Liver (tissue), 9 donors: ENCODE measurements around the gene SPTBN1. TPM values are rescaled to one million over a fixed set of nuclear protein-coding genes. Genes with fewer than 3 reads are reported as not detected.

Experiments used
- DNase-seq: peaks from one replicate; pipeline ENCODE4 v3.0.0-alpha.2; 2017; ENCODE audit warnings: low spot score
- H3K27ac ChIP-seq, 2 donors: one replicate each; pipeline ENCODE4 v1.7.0; 2013; ENCODE audit warnings: inconsistent platforms in 2 of 2, low read length in 2 of 2, control low read depth in 1 of 2, low read depth in 1 of 2, mild to moderate bottlenecking in 1 of 2
- H3K27me3 ChIP-seq, 4 donors: one replicate each; pipeline versions ENCODE4 v1.6.1 to v1.7.0; 2013; ENCODE audit warnings: low read length in 3 of 4, inconsistent platforms in 1 of 4, mild to moderate bottlenecking in 1 of 4, moderate library complexity in 1 of 4; ENCODE audit not compliant: control insufficient read depth in 4 of 4, insufficient read depth in 4 of 4
- H3K36me3 ChIP-seq, 4 donors: one replicate each; pipeline versions ENCODE4 v1.6.1 to v1.7.0; 2013; ENCODE audit warnings: low read length in 3 of 4, mild to moderate bottlenecking in 3 of 4, low read depth in 1 of 4, moderate library complexity in 1 of 4; ENCODE audit not compliant: control insufficient read depth in 4 of 4, insufficient read depth in 3 of 4
- H3K4me1 ChIP-seq, 4 donors: one replicate each; pipeline versions ENCODE4 v1.6.1 to v1.7.0; 2013; ENCODE audit warnings: low read length in 3 of 4, mild to moderate bottlenecking in 3 of 4, moderate library complexity in 1 of 4; ENCODE audit not compliant: control insufficient read depth in 4 of 4, insufficient read depth in 4 of 4
- H3K4me3 ChIP-seq, 3 donors: one replicate each; pipeline versions ENCODE4 v1.6.1 to v1.7.0; 2013; ENCODE audit warnings: low read length in 3 of 3, control low read depth in 1 of 3, low read depth in 1 of 3, mild to moderate bottlenecking in 1 of 3
- H3K9ac ChIP-seq, 2 donors: one replicate each; pipeline ENCODE4 v1.7.0; 2013; ENCODE audit warnings: low read length in 2 of 2, mild to moderate bottlenecking in 2 of 2, moderate library complexity in 2 of 2, control low read depth in 1 of 2, low read depth in 1 of 2
- H3K9me3 ChIP-seq, 4 donors: one replicate each; pipeline versions ENCODE4 v1.6.1 to v1.7.0; 2013; ENCODE audit warnings: low read length in 3 of 4; ENCODE audit not compliant: control insufficient read depth in 4 of 4
- ATF3 ChIP-seq: IDR thresholded peaks from 2 replicates; pipeline ENCODE4 v1.6.1; 2016; ENCODE audit warnings: antibody characterized with exemption
- CTCF ChIP-seq: fragments of 150-350 bp; IDR thresholded peaks from 2 replicates; pipeline ENCODE4 v1.5.1; 2017; ENCODE audit warnings: improper control_type of control experiment, low read depth, low read length; ENCODE audit not compliant: missing input control
- EGR1 ChIP-seq, 2 donors: IDR thresholded peaks; 2 replicates each; pipeline ENCODE4 v1.6.1; 2016 to 2018; ENCODE audit warnings: antibody characterized with exemption in 2 of 2, low read depth in 2 of 2
- FOXA1 ChIP-seq: IDR thresholded peaks from 2 replicates; pipeline ENCODE4 v1.6.1; 2016; ENCODE audit warnings: antibody characterized with exemption
- FOXA2 ChIP-seq: IDR thresholded peaks from 2 replicates; pipeline ENCODE4 v1.6.1; 2016; ENCODE audit warnings: antibody characterized with exemption
- GABPA ChIP-seq, 2 donors: IDR thresholded peaks in 1 of 2; conservative IDR thresholded peaks in 1 of 2; 2 replicates each; pipeline ENCODE4 v1.6.1; 2016; ENCODE audit warnings: antibody characterized with exemption in 2 of 2, mild to moderate bottlenecking in 1 of 2, moderate library complexity in 1 of 2
- HNF4A ChIP-seq, 2 donors: conservative IDR thresholded peaks; 2 replicates each; pipeline ENCODE4 v1.6.1; 2016; ENCODE audit warnings: antibody characterized with exemption in 2 of 2, mild to moderate bottlenecking in 2 of 2
- JUND ChIP-seq, 2 donors: IDR thresholded peaks; 2 replicates each; pipeline ENCODE4 v1.6.1; 2016; ENCODE audit warnings: antibody characterized with exemption in 2 of 2
- MAX ChIP-seq: IDR thresholded peaks from 2 replicates; pipeline ENCODE4 v1.6.1; 2016; ENCODE audit warnings: antibody characterized with exemption
- NR2F2 ChIP-seq: IDR thresholded peaks from 2 replicates; pipeline ENCODE4 v1.6.1; 2016; ENCODE audit warnings: antibody characterized with exemption
- RAD21 ChIP-seq, 2 donors: IDR thresholded peaks; 2 replicates each; pipeline ENCODE4 v1.6.1; 2016; ENCODE audit warnings: antibody characterized with exemption in 2 of 2, mild to moderate bottlenecking in 2 of 2
- REST ChIP-seq: IDR thresholded peaks from 2 replicates; pipeline ENCODE4 v1.6.1; 2016; ENCODE audit warnings: antibody characterized with exemption, mild to moderate bottlenecking
- SP1 ChIP-seq: IDR thresholded peaks from 2 replicates; pipeline ENCODE4 v1.6.1; 2018; ENCODE audit warnings: antibody characterized with exemption, mild to moderate bottlenecking
- TAF1 ChIP-seq: conservative IDR thresholded peaks from 2 replicates; pipeline ENCODE4 v1.6.1; 2016; ENCODE audit warnings: antibody characterized with exemption, mild to moderate bottlenecking
- WGBS: extraction: QIAGEN DNeasy Blood & Tissue Kit; methylation state at CpG from one replicate; pipeline ENCODE4 v1.1.7; 2013; 5-methylcytosine and 5-hydroxymethylcytosine counted together
- polyA plus RNA-seq, 2 donors: library from polyadenylated mRNA; stranded (reverse) in 1 of 2; unstranded in 1 of 2; fragments of 200-250 nt in 1 of 2; fragments of >200 nt in 1 of 2; fragmentation: Nextera tagmentation in 1 of 2; extraction: Ambion mirVana in 1 of 2; gene quantifications; one replicate each; pipeline versions ENCODE4 v1.2.1 to v1.2.3, GENCODE V29; 2013 to 2015
- total RNA-seq, 2 donors: library from RNA; depleted of rRNA; stranded (reverse); fragments of >200 nt; gene quantifications; one replicate each; pipeline ENCODE4 v1.2.3, GENCODE V29; 2014
- donor health status: healthy.
- donor health status: healthy.
- donor health status: healthy.
- donor health status: healthy.
- donor health status: healthy.

Gene SPTBN1
- total and polyA plus RNA-seq, 4 donors, result 44.8 to 191 (median 75.9) TPM

- Histone ChIP-seq H3K9me3 (no peaks in the 10 kb centered on the region), H3K4me1 (peaks cover 0 to under 1% (median 0%) of the 10 kb centered on the region in 4 donors), H3K4me3 (no peak overlapping the region), H3K36me3 (no peaks in the 10 kb centered on the region), H3K9ac (no peak overlapping the region), H3K27me3 (no peaks in the 10 kb centered on the region), H3K27ac (no peak overlapping the region)
- WGBS, result 96% methylated on average over 5 of the region's 5 CpGs
- no peak for TF ChIP-seq NR2F2
- TF ChIP-seq JUND (IDR thresholded peaks at IDR 0.05), result no peak
- no peak for TF ChIP-seq FOXA2
- DNase-seq, result no peak
Observed at GRCh38 chr2:54538537-54538936, 82.4 kb downstream of the SPTBN1 start.

- WGBS, result 90% methylated on average over 6 of the region's 6 CpGs
- DNase-seq, result no peak
- TF ChIP-seq HNF4A (conservative IDR thresholded peaks at IDR 0.05), result no peak
- TF ChIP-seq RAD21 (IDR thresholded peaks at IDR 0.05), result no peak
- no peak for TF ChIP-seq TAF1
- no peaks in the 10 kb centered on the region for H3K4me1 ChIP-seq
- no peaks in the 10 kb centered on the region for H3K36me3 ChIP-seq
- H3K27me3 ChIP-seq, result no peaks in the 10 kb centered on the region
- H3K9ac ChIP-seq, result no peak overlapping the region
- no peak overlapping the region for H3K4me3 ChIP-seq
- H3K27ac ChIP-seq, result no peak overlapping the region
- no peaks in the 10 kb centered on the region for H3K9me3 ChIP-seq
Observed at GRCh38 chr2:54539683-54540082, 83.6 kb downstream of the SPTBN1 start.

GRCh38 chr2:54540194-54540593 lies 84.1 kb downstream of the SPTBN1 start:
- WGBS, result 71% methylated on average over 1 of the region's 1 CpG
- H3K9ac ChIP-seq, result no peak overlapping the region
- DNase-seq, result no peak
- H3K27ac ChIP-seq, result peak overlapping the region in 1 of 2 donors; percentile 15
- no peaks in the 10 kb centered on the region for H3K36me3 ChIP-seq
- TF ChIP-seq TAF1 (no peak), GABPA (IDR thresholded peaks at IDR 0.05 in 1 of 2, conservative IDR thresholded peaks at IDR 0.05 in 1 of 2) (no peak), NR2F2 (no peak), ATF3 (no peak), REST (no peak), FOXA2 (no peak), MAX (no peak), CTCF (no peak), EGR1 (IDR thresholded peaks at IDR 0.05; ENCODE audit: low read depth in 2 of 2) (no peak), SP1 (no peak), HNF4A (conservative IDR thresholded peaks at IDR 0.05) (no peak), FOXA1 (no peak)
- peaks cover 0 to under 1% (median 0%) of the 10 kb centered on the region in 4 donors for H3K4me1 ChIP-seq
- H3K4me3 ChIP-seq, result no peak overlapping the region
- H3K27me3 ChIP-seq, result no peaks in the 10 kb centered on the region
- H3K9me3 ChIP-seq, result no peaks in the 10 kb centered on the region
